ENCODE results near the gene STAT5A. TPM values are rescaled to one million over a fixed set of nuclear protein-coding genes. Genes with fewer than 3 reads are reported as not detected.

The STAT5A gene
- total RNA-seq = 10.4 and 14.8 TPM in 2 replicates

GRCh38 chr17:42287977-42288802 lies at the start of gene STAT5A:
Gene STAT5A (plus strand): TSS chr17:42288498. CDS start chr17:42289412, 914 bp downstream.

GRCh38 chr17:42276359-42276608 lies 12.0 kb upstream of the STAT5A start, which contains the start of gene STAT5B:
Gene STAT5B (minus strand): TSS chr17:42276391. CDS start chr17:42232127, 44,264 bp downstream.

Other genes with a start within 250 kb of the STAT5A start
- 0.16 and 0.76 TPM in 2 replicates for gene C17orf113, start 237.9 kb upstream of the STAT5A start, total RNA-seq
- gene ZNF385C, start 190.0 kb upstream of the STAT5A start, total RNA-seq = under 0.01 TPM in 1 of 2 replicates, not detected in the other
- gene DHX58, start 175.8 kb upstream of the STAT5A start, total RNA-seq = 2.8 and 7.7 TPM in 2 replicates
- gene KAT2A, start 167.1 kb upstream of the STAT5A start, total RNA-seq = 21.3 TPM in 2 replicates
- gene HSPB9, start 165.7 kb upstream of the STAT5A start, total RNA-seq = not detected in 2 replicates
- gene RAB5C, start 133.5 kb upstream of the STAT5A start, total RNA-seq = 172 and 174 TPM in 2 replicates
- not detected in 2 replicates for gene KCNH4, start 107.4 kb upstream of the STAT5A start, total RNA-seq
- gene HCRT, start 103.0 kb upstream of the STAT5A start, total RNA-seq = not detected in 2 replicates
- gene GHDC, start 94.0 kb upstream of the STAT5A start, total RNA-seq = 18.1 and 43.4 TPM in 2 replicates
- 20.9 and 22.3 TPM in 2 replicates for gene STAT5B, start 12.1 kb upstream of the STAT5A start, total RNA-seq
- 59.0 and 101 TPM in 2 replicates for gene STAT3, start 99.9 kb downstream of the STAT5A start, total RNA-seq
- gene CAVIN1, start 134.8 kb downstream of the STAT5A start, total RNA-seq = 224 and 302 TPM in 2 replicates
- 27.1 and 55.4 TPM in 2 replicates for gene ATP6V0A1, start 170.4 kb downstream of the STAT5A start, total RNA-seq
- gene NAGLU, start 247.7 kb downstream of the STAT5A start, total RNA-seq = 35.8 and 77.3 TPM in 2 replicates

All from mesangial cell (primary cell).